HEK293 (cell line): Measurements from ENCODE around the gene TSPAN3.

Source experiments
- CTCF ChIA-PET: fragments of 350-600 bp; formaldehyde crosslinking; extraction: SDS; loops from one replicate; lab custom pipeline; 2021; ENCODE audit warnings: antibody characterized with exemption; lab: Yijun Ruan, JAX
- POLR2A ChIA-PET: fragments of 300-600 bp; formaldehyde crosslinking; extraction: SDS; loops from one replicate; lab custom pipeline; 2020; ENCODE audit warnings: antibody characterized with exemption, inconsistent platforms; lab: Yijun Ruan, JAX
- H3K27ac ChIP-seq: fragments of 200-500 bp; sonication (Bioruptor generic); 2 replicates; pipeline ENCODE4 v1.5.1; 2014; ENCODE audit warnings: low read depth, low read length, control low read depth, inconsistent platforms; ENCODE audit errors: extremely low read depth
- H3K36me3 ChIP-seq, 2 experiments: fragments of 200-500 bp in 1 of 2; sonication (Bioruptor generic) in 1 of 2; 1 replicate in 1 of 2; 2 replicates in 1 of 2; pipeline ENCODE4 v1.5.1; 2014 to 2017; ENCODE audit warnings: inconsistent platforms in 2 of 2, low read length in 2 of 2; ENCODE audit not compliant: control insufficient read depth in 2 of 2, insufficient read depth in 1 of 2
- H3K4me1 ChIP-seq: fragments of 200-500 bp; sonication (Bioruptor generic); 2 replicates; pipeline ENCODE4 v1.5.1; 2014; ENCODE audit warnings: mild to moderate bottlenecking, low read length, inconsistent platforms; ENCODE audit not compliant: control insufficient read depth, insufficient read depth
- H3K4me3 ChIP-seq: 2 replicates; pipeline ENCODE4 v1.5.1; 2011; ENCODE audit warnings: low read depth, mild to moderate bottlenecking, control low read depth, low read length, moderate library complexity
- H3K9me3 ChIP-seq: fragments of 200-500 bp; sonication (Bioruptor generic); 2 replicates; pipeline ENCODE4 v1.5.1; 2014; ENCODE audit warnings: low read depth, low read length, inconsistent platforms; ENCODE audit not compliant: control insufficient read depth, insufficient read depth
- GLIS1 ChIP-seq: fragments of 450-650 bp; formaldehyde crosslinking; IDR thresholded peaks from 2 replicates; pipeline ENCODE4 v1.5.1; 2016; ENCODE audit warnings: missing biosample characterization, missing genetic modification characterization
- GLIS2 ChIP-seq: fragments of 450-650 bp; formaldehyde crosslinking; IDR thresholded peaks from 2 replicates; pipeline ENCODE4 v1.5.1; 2016; ENCODE audit warnings: missing biosample characterization, missing genetic modification characterization
- OSR2 ChIP-seq: fragments of 450-650 bp; formaldehyde crosslinking; IDR thresholded peaks from 2 replicates; pipeline ENCODE4 v1.5.1; 2016; ENCODE audit warnings: missing biosample characterization, missing genetic modification characterization
- RBAK ChIP-seq: fragments of 450-650 bp; formaldehyde crosslinking; IDR thresholded peaks from 2 replicates; pipeline ENCODE4 v1.5.1; 2016; ENCODE audit warnings: missing biosample characterization, missing genetic modification characterization
- SALL2 ChIP-seq: fragments of 450-650 bp; formaldehyde crosslinking; IDR thresholded peaks from 2 replicates; pipeline ENCODE4 v1.5.0; 2017; ENCODE audit warnings: missing biosample characterization, mild to moderate bottlenecking, missing genetic modification characterization, borderline replicate concordance
- SP3 ChIP-seq: fragments of 450-650 bp; formaldehyde crosslinking; IDR thresholded peaks from 2 replicates; pipeline ENCODE4 v1.5.1; 2016; ENCODE audit warnings: missing biosample characterization, missing genetic modification characterization
- ZBTB8A ChIP-seq: fragments of 450-650 bp; formaldehyde crosslinking; IDR thresholded peaks from 2 replicates; pipeline ENCODE4 v1.5.1; 2016; ENCODE audit warnings: missing biosample characterization, missing genetic modification characterization
- ZNF10 ChIP-seq: fragments of 450-650 bp; formaldehyde crosslinking; IDR thresholded peaks from 2 replicates; pipeline ENCODE4 v1.5.1; 2017; ENCODE audit warnings: missing biosample characterization, missing genetic modification characterization
- ZNF133 ChIP-seq: fragments of 450-650 bp; formaldehyde crosslinking; IDR thresholded peaks from 2 replicates; pipeline ENCODE4 v1.5.1; 2016; ENCODE audit warnings: missing biosample characterization, missing genetic modification characterization
- ZNF335 ChIP-seq: fragments of 450-650 bp; formaldehyde crosslinking; conservative IDR thresholded peaks from 2 replicates; pipeline ENCODE4 v1.5.1; 2016; ENCODE audit warnings: missing biosample characterization, missing genetic modification characterization
- ZNF404 ChIP-seq: fragments of 450-650 bp; formaldehyde crosslinking; IDR thresholded peaks from 2 replicates; pipeline ENCODE4 v1.5.1; 2017; ENCODE audit warnings: missing biosample characterization, missing genetic modification characterization
- ZNF416 ChIP-seq: fragments of 450-650 bp; formaldehyde crosslinking; IDR thresholded peaks from 2 replicates; pipeline ENCODE4 v1.5.1; 2016; ENCODE audit warnings: missing biosample characterization, missing genetic modification characterization
- ZNF571 ChIP-seq: fragments of 450-650 bp; formaldehyde crosslinking; IDR thresholded peaks from 2 replicates; pipeline ENCODE4 v1.5.0; 2017; ENCODE audit warnings: missing biosample characterization, missing genetic modification characterization
- ZNF596 ChIP-seq: fragments of 450-650 bp; IDR thresholded peaks from 2 replicates; pipeline ENCODE4 v1.5.0; 2018; ENCODE audit warnings: missing biosample characterization, mild to moderate bottlenecking, missing genetic modification characterization, moderate library complexity
- ZNF600 ChIP-seq: fragments of 450-650 bp; formaldehyde crosslinking; IDR thresholded peaks from 2 replicates; pipeline ENCODE4 v1.5.1; 2016; ENCODE audit warnings: missing biosample characterization, missing genetic modification characterization
- ZNF664 ChIP-seq: fragments of 450-650 bp; formaldehyde crosslinking; IDR thresholded peaks from 2 replicates; pipeline ENCODE4 v1.5.1; 2016; ENCODE audit warnings: missing biosample characterization, missing genetic modification characterization
- ZNF768 ChIP-seq: fragments of 450-650 bp; formaldehyde crosslinking; IDR thresholded peaks from 2 replicates; pipeline ENCODE4 v1.5.1; 2018; ENCODE audit warnings: missing biosample characterization, mild to moderate bottlenecking, missing genetic modification characterization
- TF ChIP-seq, protein P1 (sequence below): fragments of 450-650 bp; formaldehyde crosslinking; IDR thresholded peaks from 2 replicates; pipeline ENCODE4 v1.5.1; 2016; ENCODE audit warnings: missing biosample characterization, missing genetic modification characterization

Gene TSPAN3

GRCh38 chr15:77034695-77035489 lies 36.0 kb downstream of the TSPAN3 start (continued):
- TF ChIP-seq ZBTB8A (tag by site-specific recombination) (no peak), ZNF600 (tag by site-specific recombination) (no peak), ZNF416 (tag by site-specific recombination) (no peak)
- TF ChIP-seq, all 188 proteins: peak for 11

- Histone ChIP-seq H3K4me1 (no peaks in the 10 kb centered on the region), H3K27ac (no peak overlapping the region), H3K4me3 (no peak overlapping the region), H3K9me3 (no peaks in the 10 kb centered on the region), H3K36me3 (peaks cover 0 to 21% of the 10 kb centered on the region in 2 experiments; a peak in 1 of 3 replicates)
- TF ChIP-seq GLIS2 (tag by site-specific recombination) (peak; percentile 30; the same call in 1 of the 2 replicates), RBAK (tag by site-specific recombination) (no peak), ZNF404 (tag by site-specific recombination) (no peak), OSR2 (tag by site-specific recombination) (no peak), ZNF596 (tag by site-specific recombination) (peak; percentile 20; the same call in 1 of the 2 replicates), GLIS1 (tag by site-specific recombination) (peak; percentile 25), ZNF768 (no peak), ZNF10 (tag by site-specific recombination) (no peak)
- ChIA-PET CTCF (interaction anchor here (0.6 to 3.6 kb wide), 24 partner anchors 7 to 509 kb away, joined by 3 to 35 read pairs (median 4); partner anchors contain the start of gene SCAPER), POLR2A (interaction anchor here (0.8 to 1.1 kb wide), 3 partner anchors 10 to 67 kb away, joined by 3 read pairs; no protein-coding TSS in a partner anchor)
Observed at GRCh38 chr15:77033729-77034671, 36.9 kb downstream of the TSPAN3 start.

GRCh38 chr15:77033417-77033728 lies 37.5 kb downstream of the TSPAN3 start:
- Histone ChIP-seq H3K4me3 (no peak overlapping the region), H3K4me1 (no peaks in the 10 kb centered on the region), H3K27ac (0 out of 2 replicates have a peak overlapping the region, but pooled peaks have one; percentile 28), H3K9me3 (no peaks in the 10 kb centered on the region)
- POLR2A ChIA-PET: interaction anchor here (0.8 to 1.1 kb wide), 3 partner anchors 10 to 68 kb away, joined by 3 read pairs; no protein-coding TSS in a partner anchor
- CTCF ChIA-PET: interaction anchor here (0.6 to 3.6 kb wide), 5 partner anchors 9 to 347 kb away, joined by 3 to 32 read pairs (median 4); no protein-coding TSS in a partner anchor
- no peak for TF ChIP-seq ZNF571 (tag by site-specific recombination)
- TF ChIP-seq ZNF133 (tag by site-specific recombination): no peak
- TF ChIP-seq ZNF10 (tag by site-specific recombination): no peak
- TF ChIP-seq SP3 (tag by site-specific recombination): no peak
- TF ChIP-seq SALL2 (tag by site-specific recombination): no peak
- TF ChIP-seq, all 188 proteins: peak for 0
- H3K36me3 ChIP-seq: peaks cover 0 to 21% of the 10 kb centered on the region in 2 experiments; a peak in 1 of 3 replicates

GRCh38 chr15:77032647-77033416 lies 38.1 kb downstream of the TSPAN3 start:
- POLR2A ChIA-PET: interaction anchor here (1.1 kb wide), 1 partner anchor 16 kb away, joined by 3 read pairs; no protein-coding TSS in a partner anchor

More at GRCh38 chr15:77032647-77033416, 38.1 kb downstream of the TSPAN3 start:
- Histone ChIP-seq H3K27ac (no peak overlapping the region), H3K4me1 (no peaks in the 10 kb centered on the region), H3K9me3 (no peaks in the 10 kb centered on the region), H3K36me3 (peaks cover 0 to 21% of the 10 kb centered on the region in 2 experiments; a peak in 1 of 3 replicates), H3K4me3 (no peak overlapping the region)
- TF ChIP-seq ZNF664 (peak; percentile 60; the same call in 1 of the 2 replicates), ZNF335 (tag by site-specific recombination) (peak; percentile 21; the same call in 1 of the 2 replicates)
- TF ChIP-seq, protein P1, sequence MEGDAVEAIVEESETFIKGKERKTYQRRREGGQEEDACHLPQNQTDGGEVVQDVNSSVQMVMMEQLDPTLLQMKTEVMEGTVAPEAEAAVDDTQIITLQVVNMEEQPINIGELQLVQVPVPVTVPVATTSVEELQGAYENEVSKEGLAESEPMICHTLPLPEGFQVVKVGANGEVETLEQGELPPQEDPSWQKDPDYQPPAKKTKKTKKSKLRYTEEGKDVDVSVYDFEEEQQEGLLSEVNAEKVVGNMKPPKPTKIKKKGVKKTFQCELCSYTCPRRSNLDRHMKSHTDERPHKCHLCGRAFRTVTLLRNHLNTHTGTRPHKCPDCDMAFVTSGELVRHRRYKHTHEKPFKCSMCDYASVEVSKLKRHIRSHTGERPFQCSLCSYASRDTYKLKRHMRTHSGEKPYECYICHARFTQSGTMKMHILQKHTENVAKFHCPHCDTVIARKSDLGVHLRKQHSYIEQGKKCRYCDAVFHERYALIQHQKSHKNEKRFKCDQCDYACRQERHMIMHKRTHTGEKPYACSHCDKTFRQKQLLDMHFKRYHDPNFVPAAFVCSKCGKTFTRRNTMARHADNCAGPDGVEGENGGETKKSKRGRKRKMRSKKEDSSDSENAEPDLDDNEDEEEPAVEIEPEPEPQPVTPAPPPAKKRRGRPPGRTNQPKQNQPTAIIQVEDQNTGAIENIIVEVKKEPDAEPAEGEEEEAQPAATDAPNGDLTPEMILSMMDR (tag by site-specific recombination): no peak
- CTCF ChIA-PET: interaction anchor here (0.6 to 3.6 kb wide), 7 partner anchors 9 to 510 kb away, joined by 3 to 32 read pairs (median 4); no protein-coding TSS in a partner anchor
